A673 (cell line): ENCODE measurements around the gene PAXX.

Source experiments
- CTCF ChIP-seq: fragments of 300-800, 200-600 bp; sonication (generic); conservative IDR thresholded peaks from 2 replicates; pipeline ENCODE4 v1.5.1; 2017; ENCODE audit warnings: low read depth, mild to moderate bottlenecking, antibody characterized with exemption, low read length, moderate library complexity, mixed read lengths
- EZH2 ChIP-seq: fragments of 200-600 bp; sonication (generic); IDR thresholded peaks from 2 replicates; pipeline ENCODE4 v1.6.1; 2017; ENCODE audit warnings: borderline replicate concordance, low read depth, mild to moderate bottlenecking, mixed read lengths, antibody characterized with exemption, low read length; ENCODE audit not compliant: poor library complexity, severe bottlenecking

- TF ChIP-seq CTCF (no peak), EZH2 (no peak)
Observed at GRCh38 chr9:136996361-136997292, 4.4 kb downstream of the PAXX start, which contains the start of gene CLIC3.
